Measurements from ENCODE around the gene TEC. TPM values are rescaled to one million over a fixed set of nuclear protein-coding genes. Genes with fewer than 3 reads are reported as not detected.

Gene TEC
- total RNA-seq, 2 donors from 2014 or later = 2.1 to 3.3 TPM

DNA sequence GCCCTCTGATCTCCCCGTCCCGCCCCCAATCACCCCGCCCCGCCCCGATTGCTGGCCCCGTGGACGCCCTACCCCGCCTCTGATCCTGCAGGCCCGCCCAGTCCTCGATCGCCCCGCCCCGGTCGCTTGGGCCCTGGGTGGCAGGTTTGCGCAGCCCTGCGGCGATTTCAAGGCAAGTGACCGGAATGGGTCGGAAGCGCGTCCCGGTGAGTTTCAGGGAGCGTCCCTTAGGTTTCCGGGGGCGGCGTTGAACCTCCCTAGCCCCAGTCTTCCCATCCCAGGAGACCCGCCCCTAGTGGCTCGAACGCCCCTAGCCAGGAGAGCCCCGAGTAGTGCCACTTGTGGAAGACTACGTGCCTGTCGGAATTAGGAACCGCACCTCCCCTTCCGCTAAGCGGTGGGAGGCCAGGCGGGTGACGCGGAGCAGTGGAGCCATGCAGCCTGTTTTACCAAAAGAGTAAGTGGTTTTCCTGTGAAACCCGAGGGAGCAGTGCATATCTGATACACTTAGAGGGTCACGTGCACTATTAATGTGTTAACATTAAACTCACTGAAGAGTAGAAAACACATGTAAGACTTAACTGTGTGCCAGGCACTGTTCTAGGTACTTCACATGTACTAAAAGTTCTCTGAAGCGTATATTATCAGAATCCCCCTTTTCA, 354 bp upstream of the TEC start:
- Histone ChIP-seq H3K4me1 (peaks cover 9% of the 10 kb centered on the region), H3K27ac (peak overlapping the region; percentile 89 to 95 (median 94)), H3K4me3 (peak overlapping the region; percentile 32 to 79), H3K9me3 (no peaks in the 10 kb centered on the region), H3K27me3 (no peaks in the 10 kb centered on the region), H3K36me3 (replicated peaks in 1 of 2; ENCODE audit: insufficient read depth in 1 of 2, low read depth in 2 of 2) (no peaks in the 10 kb centered on the region)
- DNase-seq = peak; percentile 96 to 97 (median 96)
- 3 to 34% methylated on average over 3 to 27 of the region's 41 CpGs for WGBS, 2 donors
- ATAC-seq = peak; percentile 96
- intact Hi-C loops (cut with DNase I) = no loop called here
- peak; percentile 46 to 89 (median 75) for TF ChIP-seq POLR2A (IDR thresholded peaks at IDR 0.05)
- TF ChIP-seq, protein P1, sequence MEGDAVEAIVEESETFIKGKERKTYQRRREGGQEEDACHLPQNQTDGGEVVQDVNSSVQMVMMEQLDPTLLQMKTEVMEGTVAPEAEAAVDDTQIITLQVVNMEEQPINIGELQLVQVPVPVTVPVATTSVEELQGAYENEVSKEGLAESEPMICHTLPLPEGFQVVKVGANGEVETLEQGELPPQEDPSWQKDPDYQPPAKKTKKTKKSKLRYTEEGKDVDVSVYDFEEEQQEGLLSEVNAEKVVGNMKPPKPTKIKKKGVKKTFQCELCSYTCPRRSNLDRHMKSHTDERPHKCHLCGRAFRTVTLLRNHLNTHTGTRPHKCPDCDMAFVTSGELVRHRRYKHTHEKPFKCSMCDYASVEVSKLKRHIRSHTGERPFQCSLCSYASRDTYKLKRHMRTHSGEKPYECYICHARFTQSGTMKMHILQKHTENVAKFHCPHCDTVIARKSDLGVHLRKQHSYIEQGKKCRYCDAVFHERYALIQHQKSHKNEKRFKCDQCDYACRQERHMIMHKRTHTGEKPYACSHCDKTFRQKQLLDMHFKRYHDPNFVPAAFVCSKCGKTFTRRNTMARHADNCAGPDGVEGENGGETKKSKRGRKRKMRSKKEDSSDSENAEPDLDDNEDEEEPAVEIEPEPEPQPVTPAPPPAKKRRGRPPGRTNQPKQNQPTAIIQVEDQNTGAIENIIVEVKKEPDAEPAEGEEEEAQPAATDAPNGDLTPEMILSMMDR (IDR thresholded peaks at IDR 0.05) = peak in 2 of 7 experiments; percentile 40 to 41

GRCh38 chr4:48267574-48267973, 2.1 kb downstream of the TEC start:
- Histone ChIP-seq H3K27me3 (no peaks in the 10 kb centered on the region), H3K4me1 (peaks cover 9% of the 10 kb centered on the region), H3K4me3 (no peak overlapping the region), H3K36me3 (replicated peaks in 1 of 2; ENCODE audit: insufficient read depth in 1 of 2, low read depth in 2 of 2) (no peaks in the 10 kb centered on the region), H3K27ac (no peak overlapping the region), H3K9me3 (no peaks in the 10 kb centered on the region)
- WGBS, 2 donors = 88 to 94% methylated on average over 3 of the region's 3 CpGs
- intact Hi-C loops (cut with DNase I) = no loop called here
- no peak for TF ChIP-seq POLR2A (IDR thresholded peaks at IDR 0.05)
- TF ChIP-seq, protein P1 (IDR thresholded peaks at IDR 0.05) = no peak
- no peak for ATAC-seq
- DNase-seq = no peak

DNA sequence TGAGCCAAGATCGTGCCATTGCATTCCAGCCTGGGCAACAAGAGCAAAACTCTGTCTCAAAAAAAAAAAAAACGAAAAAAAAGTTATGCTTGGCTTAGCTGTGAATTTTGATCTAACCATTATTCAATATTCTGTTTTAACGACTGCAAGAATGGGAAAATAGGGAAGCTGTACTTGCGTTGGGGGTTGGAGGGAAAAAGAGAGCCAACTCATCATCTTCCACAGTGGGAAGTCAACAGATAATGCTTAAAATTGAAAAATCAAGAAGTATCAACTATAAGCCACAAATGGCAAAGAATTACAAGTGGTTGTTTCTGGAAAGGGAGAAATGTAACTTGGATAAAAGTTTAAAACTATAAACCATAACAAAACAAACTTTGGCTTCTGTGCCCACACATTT, 2.9 kb downstream of the TEC start:
- TF ChIP-seq, protein P1 (IDR thresholded peaks at IDR 0.05) = no peak
- TF ChIP-seq POLR2A (IDR thresholded peaks at IDR 0.05) = no peak
- DNase-seq (no peak), ATAC-seq (no peak)
- 68 to 87% methylated on average over 4 of the region's 4 CpGs for WGBS, 2 donors
- Histone ChIP-seq H3K27me3 (no peaks in the 10 kb centered on the region), H3K27ac (no peak overlapping the region), H3K9me3 (no peaks in the 10 kb centered on the region), H3K36me3 (replicated peaks in 1 of 2; ENCODE audit: insufficient read depth in 1 of 2, low read depth in 2 of 2) (no peaks in the 10 kb centered on the region), H3K4me1 (peaks cover 9% of the 10 kb centered on the region), H3K4me3 (no peak overlapping the region)
- intact Hi-C loops (cut with DNase I) = no loop called here

DNA sequence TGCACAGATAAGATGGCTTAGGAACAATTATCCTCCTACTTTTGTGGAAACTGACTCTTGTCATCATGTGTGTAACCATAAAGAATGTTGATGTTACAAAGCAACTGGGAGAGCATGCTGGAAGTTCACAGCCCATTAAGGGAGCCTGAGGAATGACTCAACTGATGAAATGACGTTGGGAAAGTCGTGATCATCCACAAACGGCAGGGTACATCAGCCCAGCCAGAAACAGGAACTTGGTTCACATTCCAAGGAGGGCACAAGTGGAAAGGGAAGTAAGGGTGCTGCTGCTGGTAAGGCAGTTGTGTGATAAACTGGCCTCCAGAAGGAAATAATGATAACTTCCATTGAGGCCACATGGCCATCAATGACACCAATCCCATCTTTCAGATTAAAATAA, 6.7 kb downstream of the TEC start:
- no peaks in the 10 kb centered on the region for H3K9me3 ChIP-seq
- no peak for TF ChIP-seq POLR2A (IDR thresholded peaks at IDR 0.05)
- TF ChIP-seq, protein P1 (IDR thresholded peaks at IDR 0.05) = no peak
- peak in 1 of 4 donors; percentile 26 for DNase-seq
- no peak for ATAC-seq
- intact Hi-C loops (cut with DNase I) = no loop called here
- H3K36me3 ChIP-seq (replicated peaks in 1 of 2; ENCODE audit: insufficient read depth in 1 of 2, low read depth in 2 of 2) = no peaks in the 10 kb centered on the region
- no peak overlapping the region for H3K27ac ChIP-seq
- H3K4me1 ChIP-seq = no peaks in the 10 kb centered on the region
- no peaks in the 10 kb centered on the region for H3K27me3 ChIP-seq
- no peak overlapping the region for H3K4me3 ChIP-seq
- WGBS, 2 donors = 62 to 82% methylated on average over 3 of the region's 3 CpGs

GRCh38 chr4:48262484-48262883, 7.2 kb downstream of the TEC start:
- no peak for TF ChIP-seq POLR2A (IDR thresholded peaks at IDR 0.05)
- TF ChIP-seq, protein P1 (IDR thresholded peaks at IDR 0.05) = no peak
- 79 to 83% methylated on average over 2 of the region's 2 CpGs for WGBS, 2 donors
- Histone ChIP-seq H3K9me3 (no peaks in the 10 kb centered on the region), H3K36me3 (replicated peaks in 1 of 2; ENCODE audit: insufficient read depth in 1 of 2, low read depth in 2 of 2) (no peaks in the 10 kb centered on the region), H3K27me3 (no peaks in the 10 kb centered on the region), H3K4me3 (no peak overlapping the region), H3K27ac (no peak overlapping the region), H3K4me1 (no peaks in the 10 kb centered on the region)
- intact Hi-C loops (cut with DNase I) = no loop called here
- ATAC-seq = no peak
- no peak for DNase-seq
